ENCODE measurements around the gene HNRNPUL1. TPM values are rescaled to one million over a fixed set of nuclear protein-coding genes. Genes with fewer than 3 reads are reported as not detected.

HNRNPUL1 gene
- total RNA-seq, 4 donors from 2014 or later = 148 to 207 (median 179) TPM

- TF ChIP-seq, protein P1, sequence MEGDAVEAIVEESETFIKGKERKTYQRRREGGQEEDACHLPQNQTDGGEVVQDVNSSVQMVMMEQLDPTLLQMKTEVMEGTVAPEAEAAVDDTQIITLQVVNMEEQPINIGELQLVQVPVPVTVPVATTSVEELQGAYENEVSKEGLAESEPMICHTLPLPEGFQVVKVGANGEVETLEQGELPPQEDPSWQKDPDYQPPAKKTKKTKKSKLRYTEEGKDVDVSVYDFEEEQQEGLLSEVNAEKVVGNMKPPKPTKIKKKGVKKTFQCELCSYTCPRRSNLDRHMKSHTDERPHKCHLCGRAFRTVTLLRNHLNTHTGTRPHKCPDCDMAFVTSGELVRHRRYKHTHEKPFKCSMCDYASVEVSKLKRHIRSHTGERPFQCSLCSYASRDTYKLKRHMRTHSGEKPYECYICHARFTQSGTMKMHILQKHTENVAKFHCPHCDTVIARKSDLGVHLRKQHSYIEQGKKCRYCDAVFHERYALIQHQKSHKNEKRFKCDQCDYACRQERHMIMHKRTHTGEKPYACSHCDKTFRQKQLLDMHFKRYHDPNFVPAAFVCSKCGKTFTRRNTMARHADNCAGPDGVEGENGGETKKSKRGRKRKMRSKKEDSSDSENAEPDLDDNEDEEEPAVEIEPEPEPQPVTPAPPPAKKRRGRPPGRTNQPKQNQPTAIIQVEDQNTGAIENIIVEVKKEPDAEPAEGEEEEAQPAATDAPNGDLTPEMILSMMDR (IDR thresholded peaks at IDR 0.05) = no peak
- TF ChIP-seq POLR2A (IDR thresholded peaks at IDR 0.05; ENCODE audit: low read depth) = no peak
- TF ChIP-seq EP300 (IDR thresholded peaks at IDR 0.05) = no peak
- no peak for TF ChIP-seq POLR2AphosphoS5 (IDR thresholded peaks at IDR 0.05)
- no peak overlapping the region for H3K4me3 ChIP-seq
- peaks cover 32 to 86% (median 78%) of the 10 kb centered on the region in 4 donors for H3K36me3 ChIP-seq
- H3K27me3 ChIP-seq = no peaks in the 10 kb centered on the region
- peaks cover 25 to 31% (median 29%) of the 10 kb centered on the region in 4 donors for H3K4me1 ChIP-seq
- 86% methylated on average over 15 of the region's 19 CpGs for WGBS
- no peak overlapping the region for H3K27ac ChIP-seq (replicated peaks in 1 of 4)
- no peak for DNase-seq (ENCODE audit: extremely low spot score)
- no peaks in the 10 kb centered on the region for H3K9me3 ChIP-seq
- intact Hi-C loops (cut with DNase I) = loop anchor here (5.0 kb wide), 1 partner anchor 33 kb away; the partner anchor contains the start of gene TGFB1
Observed at GRCh38 chr19:41318696-41319499, 54.7 kb downstream of the HNRNPUL1 start.

DNA sequence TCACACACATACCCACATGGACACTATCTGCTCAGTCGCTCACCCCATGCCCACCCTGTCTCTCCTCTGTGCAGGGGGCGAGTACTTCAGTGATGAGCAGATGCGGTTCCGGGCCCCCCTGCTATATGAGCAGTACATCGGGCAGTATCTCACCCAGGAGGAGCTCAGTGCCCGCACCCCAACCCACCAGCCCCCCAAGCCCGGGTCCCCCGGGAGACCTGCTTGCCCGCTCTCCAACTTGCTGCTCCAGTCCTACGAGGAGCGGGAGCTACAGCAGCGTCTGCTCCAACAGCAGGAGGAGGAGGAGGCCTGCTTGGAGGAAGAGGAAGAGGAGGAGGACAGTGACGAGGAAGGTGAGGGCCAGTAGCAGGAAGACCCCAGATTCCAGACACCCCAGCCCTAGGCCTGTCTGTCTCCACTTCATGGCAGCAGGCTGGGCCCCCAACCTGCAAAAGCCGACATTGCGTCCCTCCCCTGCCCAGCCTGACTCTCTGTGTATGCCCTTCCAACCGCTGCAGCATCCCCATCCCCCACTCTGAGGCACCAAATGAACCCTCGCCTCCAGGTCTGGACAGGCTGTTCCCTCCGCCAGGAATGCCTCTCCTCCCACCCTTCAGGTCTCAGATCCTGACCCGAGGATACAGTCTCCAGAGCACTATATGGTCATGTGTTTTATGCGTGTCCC, 55.5 kb downstream of the HNRNPUL1 start:
- no peak overlapping the region for H3K4me3 ChIP-seq
- no peak for DNase-seq (ENCODE audit: extremely low spot score)
- no peaks in the 10 kb centered on the region for H3K9me3 ChIP-seq
- TF ChIP-seq EP300 (IDR thresholded peaks at IDR 0.05) = no peak
- no peak for TF ChIP-seq POLR2A (IDR thresholded peaks at IDR 0.05; ENCODE audit: low read depth)
- TF ChIP-seq, protein P1 (IDR thresholded peaks at IDR 0.05) = no peak
- TF ChIP-seq POLR2AphosphoS5 (IDR thresholded peaks at IDR 0.05) = no peak
- H3K27me3 ChIP-seq = no peaks in the 10 kb centered on the region
- H3K27ac ChIP-seq (replicated peaks in 1 of 4) = no peak overlapping the region
- WGBS = 83% methylated on average over 19 of the region's 20 CpGs
- H3K36me3 ChIP-seq = peaks cover 32 to 79% (median 74%) of the 10 kb centered on the region in 4 donors
- peaks cover 33 to 38% (median 36%) of the 10 kb centered on the region in 4 donors for H3K4me1 ChIP-seq
- intact Hi-C loops (cut with DNase I) = loop anchor here (5.0 kb wide), 1 partner anchor 33 kb away; the partner anchor contains the start of gene TGFB1

DNA sequence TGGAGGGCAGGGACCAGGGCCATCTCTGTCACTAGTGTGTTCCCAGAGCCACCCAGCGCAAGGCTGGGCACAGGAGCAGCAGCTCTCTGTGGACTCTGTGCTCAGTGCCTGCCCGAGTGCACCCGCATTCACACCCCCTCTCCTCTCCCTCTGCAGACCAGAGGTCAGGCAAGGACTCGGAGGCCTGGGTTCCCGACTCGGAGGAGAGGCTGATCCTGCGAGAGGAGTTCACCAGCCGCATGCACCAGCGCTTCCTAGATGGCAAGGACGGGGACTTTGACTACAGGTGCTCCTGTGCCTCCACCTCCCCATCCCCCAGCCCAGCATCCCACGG, 56.0 kb downstream of the HNRNPUL1 start:
- TF ChIP-seq, protein P1 (IDR thresholded peaks at IDR 0.05) = no peak
- TF ChIP-seq POLR2AphosphoS5 (IDR thresholded peaks at IDR 0.05) (no peak), POLR2A (IDR thresholded peaks at IDR 0.05; ENCODE audit: low read depth) (no peak), EP300 (IDR thresholded peaks at IDR 0.05) (no peak)
- H3K9me3 ChIP-seq = no peaks in the 10 kb centered on the region
- DNase-seq (ENCODE audit: extremely low spot score) = no peak
- H3K4me3 ChIP-seq = no peak overlapping the region
- intact Hi-C loops (cut with DNase I) = no loop called here
- no CpG with 5 or more reads among the region's 11 CpGs for WGBS
- H3K27ac ChIP-seq (replicated peaks in 1 of 4) = no peak overlapping the region
- peaks cover 32 to 76% (median 72%) of the 10 kb centered on the region in 4 donors for H3K36me3 ChIP-seq
- peaks cover 38 to 43% (median 41%) of the 10 kb centered on the region in 4 donors for H3K4me1 ChIP-seq
- no peaks in the 10 kb centered on the region for H3K27me3 ChIP-seq

DNA sequence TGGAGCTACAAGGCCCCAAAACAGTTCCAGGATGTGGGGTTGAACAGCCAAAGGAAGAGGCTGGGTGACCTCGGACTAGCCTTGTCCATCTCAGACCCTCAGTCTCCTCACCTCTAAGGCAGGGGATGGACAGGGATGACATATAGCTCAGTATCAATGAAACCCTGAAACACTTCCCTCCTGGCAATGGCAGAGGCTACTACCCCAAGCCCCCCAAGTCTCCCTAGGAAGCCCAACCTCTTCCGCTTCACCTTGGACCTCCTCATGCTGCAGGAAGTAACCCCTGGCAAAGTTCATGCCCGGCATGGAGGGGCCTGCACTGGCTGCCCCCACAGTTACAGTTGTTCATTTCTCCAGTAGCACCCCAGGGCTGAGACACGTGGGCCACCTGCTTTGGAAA, 56.4 kb downstream of the HNRNPUL1 start:
- intact Hi-C loops (cut with DNase I) = no loop called here
- Histone ChIP-seq H3K36me3 (peaks cover 32 to 71% (median 68%) of the 10 kb centered on the region in 4 donors), H3K4me3 (no peak overlapping the region), H3K4me1 (peaks cover 42 to 47% (median 45%) of the 10 kb centered on the region in 4 donors), H3K27ac (replicated peaks in 1 of 4) (no peak overlapping the region), H3K9me3 (no peaks in the 10 kb centered on the region), H3K27me3 (no peaks in the 10 kb centered on the region)
- TF ChIP-seq EP300 (IDR thresholded peaks at IDR 0.05) (no peak), POLR2AphosphoS5 (IDR thresholded peaks at IDR 0.05) (no peak), POLR2A (IDR thresholded peaks at IDR 0.05; ENCODE audit: low read depth) (no peak)
- TF ChIP-seq, protein P1 (IDR thresholded peaks at IDR 0.05) = no peak
- DNase-seq (ENCODE audit: extremely low spot score) = no peak
- 95% methylated on average over 3 of the region's 4 CpGs for WGBS
